NCI-H2029 (cell line): ENCODE data around the gene ABTB2.

ENCODE experiments used
- DNase-seq: peaks from one replicate; lab custom pipeline; 2025; lab: John Stamatoyannopoulos, UW

ABTB2 gene

DNA sequence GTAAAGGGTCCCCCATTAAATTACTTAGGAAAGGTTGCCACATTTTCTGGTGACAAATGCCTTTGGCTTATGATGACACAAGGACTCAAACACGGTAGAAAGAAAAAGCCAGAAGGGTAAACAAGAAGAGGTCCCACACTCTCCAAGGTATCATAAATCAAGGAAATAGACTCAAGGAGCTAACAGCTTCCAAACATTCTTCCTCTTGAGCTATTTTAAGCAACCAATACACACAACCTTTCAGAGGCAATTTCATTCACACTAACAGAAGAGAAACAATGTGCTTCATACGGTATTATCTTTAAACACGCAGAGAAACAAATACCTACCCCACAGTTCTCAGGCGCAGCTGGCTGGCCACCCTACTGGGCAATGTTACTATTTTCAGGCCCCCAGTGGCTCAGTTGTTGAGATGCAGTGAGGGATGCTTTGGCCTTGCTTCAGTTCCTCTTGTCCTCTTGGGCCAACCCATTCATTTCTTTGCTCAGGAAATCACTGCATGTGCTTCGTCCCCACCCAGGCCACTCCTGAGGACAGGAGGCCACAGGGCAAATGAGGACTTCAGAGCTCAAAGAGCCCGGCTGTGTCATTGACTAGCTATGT, 15.8 kb downstream of the ABTB2 start:
- DNase-seq: no peak

DNA sequence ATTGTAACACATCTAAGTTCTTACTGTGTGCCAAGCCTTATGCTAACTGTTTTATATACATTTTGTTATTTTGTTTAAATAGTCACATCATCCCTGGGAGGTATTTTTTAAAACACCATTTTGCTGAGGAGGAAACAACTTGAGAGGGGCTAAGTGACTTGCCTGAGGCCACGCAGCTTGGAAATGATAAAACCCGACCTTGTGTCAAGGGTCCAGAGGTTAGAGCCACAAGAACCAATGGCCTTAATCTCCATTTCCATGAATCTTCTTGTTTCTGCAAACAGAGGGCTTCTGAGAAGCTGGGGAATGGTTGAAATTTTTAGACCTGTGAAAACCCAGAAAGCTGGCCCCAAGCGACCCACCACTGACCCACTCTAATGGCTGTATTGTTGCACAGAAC, 16.7 kb downstream of the ABTB2 start:
- DNase-seq: no peak

DNA sequence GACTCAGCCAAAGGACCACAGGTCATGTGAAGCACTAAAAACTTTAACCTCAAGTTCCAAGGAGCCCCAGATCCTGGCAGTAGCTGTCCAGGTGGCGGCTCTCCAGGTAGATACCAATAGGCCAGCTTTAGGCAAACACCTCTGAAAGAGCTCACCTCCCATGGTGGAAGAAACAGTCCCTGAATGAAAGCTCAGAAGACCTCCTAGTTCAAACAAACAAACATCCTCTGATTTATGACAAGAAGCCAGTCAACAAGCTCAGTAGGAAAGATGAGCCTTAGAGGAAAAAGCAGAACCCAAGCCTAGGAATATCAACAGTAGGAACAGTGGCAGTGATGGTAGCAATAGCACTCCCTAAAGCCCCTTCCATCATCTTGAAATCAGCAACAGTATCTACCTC, 17.2 kb downstream of the ABTB2 start:
- DNase-seq: no peak

DNA sequence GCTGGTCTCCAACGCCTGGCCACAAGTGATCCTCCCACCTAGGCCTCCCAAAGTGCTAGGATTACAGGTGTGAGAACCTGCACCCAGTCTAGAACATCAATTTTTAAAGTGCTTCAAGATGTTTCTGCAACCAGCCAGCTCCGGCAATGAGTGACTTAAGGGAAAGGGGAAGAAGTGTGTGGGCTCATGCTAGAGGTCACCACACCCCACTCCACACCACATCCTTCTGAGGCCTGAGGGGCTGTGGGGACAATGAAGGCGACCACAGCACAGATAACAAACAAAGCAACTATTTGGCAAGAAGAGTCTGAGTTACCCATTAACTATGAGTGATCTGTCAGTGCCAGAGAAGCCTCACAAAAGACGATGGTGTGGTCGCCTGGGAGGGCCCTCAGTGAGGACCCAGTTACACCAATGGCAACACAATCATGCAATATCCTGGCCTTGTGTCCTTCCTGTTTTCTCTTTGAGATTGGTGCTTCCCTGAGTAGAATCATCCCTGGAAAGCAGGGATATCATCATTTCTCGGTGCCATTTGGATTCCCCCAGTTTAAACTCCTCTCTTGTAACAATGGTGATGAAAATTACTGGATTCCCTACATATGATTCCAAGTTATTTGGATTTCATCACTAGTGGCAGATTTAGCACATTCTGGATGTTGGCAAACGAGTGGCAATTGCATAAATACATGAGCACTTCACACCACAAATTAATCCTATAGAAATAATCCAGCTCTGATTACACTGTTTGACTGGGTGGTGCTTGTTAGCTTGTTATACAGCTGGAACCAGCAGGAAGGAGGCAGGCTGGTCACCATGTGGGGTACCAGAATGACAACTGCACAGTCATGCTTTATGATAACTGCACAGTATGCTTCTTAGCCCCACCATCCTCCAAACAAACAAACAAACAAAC, 18.4 kb downstream of the ABTB2 start:
- no peak for DNase-seq

DNA sequence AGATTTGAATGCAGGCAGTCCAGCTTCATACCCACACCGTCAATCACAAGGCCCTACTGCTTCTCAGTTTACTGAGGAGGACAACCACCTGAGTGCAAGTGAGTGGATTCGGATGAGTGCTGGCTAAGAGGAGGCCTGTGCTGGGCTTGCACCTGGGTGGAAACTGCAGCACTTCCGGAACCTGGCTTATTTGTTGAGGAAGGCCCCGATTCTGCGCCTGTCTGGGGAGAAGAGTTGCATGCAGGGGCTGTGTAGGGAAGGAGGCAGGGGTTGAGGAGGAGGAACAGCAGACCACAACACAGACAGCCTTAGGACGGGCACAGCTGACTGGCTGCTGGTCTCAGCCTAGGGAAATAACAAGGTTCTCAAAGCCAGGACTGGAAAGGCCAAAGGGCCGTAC, 20.8 kb downstream of the ABTB2 start:
- DNase-seq: peak; percentile 54

DNA sequence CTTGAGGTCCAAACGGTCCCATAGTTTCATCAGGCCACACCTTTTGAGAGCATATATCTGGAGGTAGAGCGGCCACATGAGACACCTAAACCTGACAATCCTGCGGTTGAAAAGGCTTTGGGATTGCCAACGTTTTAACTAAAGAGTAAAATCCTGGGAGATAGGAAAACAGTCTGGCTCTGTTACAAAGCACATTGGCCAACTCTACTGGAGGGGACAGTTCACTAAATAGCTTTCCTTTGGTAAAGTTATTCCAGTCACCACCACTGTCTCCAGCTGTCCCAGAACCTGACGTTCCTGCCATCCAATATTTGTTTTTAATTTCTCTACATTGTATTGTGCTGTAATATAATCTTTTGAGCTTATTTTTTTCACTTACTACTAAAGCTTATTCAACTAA, 22.0 kb downstream of the ABTB2 start:
- DNase-seq: no peak

DNA sequence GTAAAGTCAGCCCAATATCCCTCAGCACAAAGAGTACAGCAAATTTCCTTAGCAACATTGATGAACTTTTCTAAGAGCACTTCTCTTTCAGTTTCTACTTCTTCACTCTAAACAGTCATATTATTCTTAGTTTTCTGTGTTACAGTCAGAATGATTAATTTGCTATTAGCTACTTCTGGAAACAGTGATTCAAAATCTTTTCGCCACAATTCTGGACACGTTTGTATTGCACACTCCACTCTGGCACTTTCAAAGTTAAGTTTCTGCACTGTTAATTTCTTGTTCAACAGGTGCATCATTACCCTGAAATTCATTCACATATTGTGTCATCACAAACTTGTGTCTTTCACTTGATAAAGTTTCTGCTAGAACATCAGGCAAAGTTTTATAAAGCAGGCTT, 22.5 kb downstream of the ABTB2 start:
- DNase-seq: no peak

DNA sequence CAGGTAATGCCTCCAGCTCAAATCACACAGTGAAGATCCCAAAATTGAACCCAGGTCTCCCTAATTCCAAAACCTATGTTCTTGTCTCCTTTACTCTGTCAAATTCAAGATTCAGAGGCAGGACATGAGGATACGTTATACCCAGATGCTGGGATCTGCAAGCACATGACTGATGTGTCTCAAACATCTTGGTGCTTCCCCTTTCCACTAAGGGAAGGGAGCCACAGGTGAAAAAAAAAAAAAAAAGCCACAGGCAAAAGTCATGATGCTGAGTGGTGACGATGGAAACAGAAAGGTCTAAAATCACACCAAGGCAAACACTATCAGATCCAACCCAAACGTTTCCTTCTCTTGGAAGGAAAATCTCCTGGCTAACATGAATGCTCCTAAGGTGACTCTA, 24.0 kb downstream of the ABTB2 start:
- no peak for DNase-seq

DNA sequence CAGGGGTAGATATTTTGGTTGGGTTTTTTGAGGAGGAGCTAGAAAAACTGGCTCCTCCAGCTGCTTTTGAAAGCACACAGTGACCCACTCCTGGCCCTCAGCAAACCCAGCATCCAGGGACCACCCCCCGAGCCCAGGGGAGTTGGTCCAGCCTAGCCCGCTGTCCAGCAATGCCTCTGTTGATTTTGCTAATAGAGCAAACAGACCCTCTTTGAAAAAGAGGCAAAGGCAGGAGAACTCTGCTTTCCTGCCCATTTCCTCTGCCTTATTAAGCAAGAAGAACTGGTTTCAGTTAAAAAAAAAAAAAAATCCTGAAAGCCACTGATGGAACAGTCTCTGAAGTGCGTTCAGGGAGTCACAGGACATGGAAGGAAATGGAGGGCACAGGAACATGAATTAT, 25.3 kb downstream of the ABTB2 start:
- no peak for DNase-seq

DNA sequence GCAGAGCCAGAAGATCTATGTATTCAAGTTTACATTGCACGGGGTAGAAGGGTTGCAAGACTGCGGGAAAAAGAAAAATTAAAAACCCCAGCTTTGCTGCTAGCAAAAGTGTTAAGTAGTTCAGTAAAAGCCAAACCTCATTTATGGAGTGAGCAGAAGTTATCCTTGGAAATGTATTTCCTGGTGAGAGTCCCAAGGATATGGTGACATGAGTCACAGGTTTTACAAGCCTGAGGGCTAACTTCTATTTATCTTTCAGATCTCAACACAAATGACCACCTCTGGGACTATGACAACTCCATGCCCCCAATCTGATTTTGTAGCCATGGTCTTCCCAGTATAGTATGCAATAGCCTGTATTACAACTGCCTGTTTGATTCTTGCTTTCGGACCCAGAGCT, 26.1 kb downstream of the ABTB2 start:
- DNase-seq: no peak

DNA sequence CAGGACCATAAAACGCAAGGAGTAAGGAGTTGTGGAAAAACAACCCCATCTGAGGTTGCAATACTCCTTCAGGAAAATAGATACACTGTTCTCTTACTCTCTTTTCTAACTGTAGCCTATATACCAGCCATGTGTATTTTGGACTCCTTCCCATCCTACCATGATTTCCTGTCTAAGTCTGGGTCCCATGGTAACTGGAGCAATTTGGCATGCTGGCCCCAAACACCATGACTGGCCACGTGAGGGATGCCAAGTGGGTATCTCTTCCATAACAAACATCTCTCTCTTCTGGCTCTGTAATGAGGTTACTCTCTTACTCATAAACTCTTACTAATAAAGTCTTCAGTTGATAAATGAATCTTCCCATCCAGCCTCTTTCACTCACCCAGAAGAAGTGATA, 26.5 kb downstream of the ABTB2 start:
- peak; percentile 97 for DNase-seq

DNA sequence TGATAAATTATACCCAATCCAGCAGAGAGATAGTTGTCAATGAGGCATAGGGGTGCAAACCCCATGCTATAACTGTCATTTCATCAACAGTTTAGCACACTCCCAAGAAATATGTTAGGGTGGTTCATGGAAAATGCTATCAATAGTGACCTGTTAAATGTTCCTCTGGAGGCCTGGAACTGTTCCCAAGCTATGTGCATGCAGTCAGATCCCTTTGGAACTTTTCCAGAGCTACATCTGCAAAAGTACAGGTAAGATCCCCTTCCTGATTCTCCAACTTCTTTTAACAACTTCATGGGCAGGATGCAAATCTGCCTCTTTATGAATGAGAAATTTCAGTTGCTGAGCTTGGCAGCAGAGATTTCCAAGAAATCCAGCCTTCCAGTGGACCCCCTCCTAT, 27.2 kb downstream of the ABTB2 start:
- DNase-seq: peak; percentile 80

DNA sequence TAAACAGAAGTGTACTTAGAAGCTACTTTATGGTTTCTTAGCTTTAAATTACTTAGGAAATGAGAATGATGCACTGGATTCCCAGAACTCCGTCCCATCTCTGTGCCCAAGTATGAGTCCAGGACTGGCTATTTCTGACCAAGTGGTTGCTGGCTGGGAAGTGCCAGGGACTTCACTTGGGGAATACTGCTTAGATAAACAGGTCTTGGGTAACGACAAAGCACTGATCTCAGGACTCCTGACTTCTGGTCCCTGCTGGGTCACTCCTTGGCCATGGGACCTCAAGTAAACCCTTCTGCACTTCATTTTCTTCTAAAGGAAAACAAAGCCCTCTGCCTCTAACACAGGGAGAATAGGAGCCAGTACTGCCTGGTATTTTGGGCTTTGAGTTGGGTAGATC, 27.9 kb downstream of the ABTB2 start:
- DNase-seq: no peak

DNA sequence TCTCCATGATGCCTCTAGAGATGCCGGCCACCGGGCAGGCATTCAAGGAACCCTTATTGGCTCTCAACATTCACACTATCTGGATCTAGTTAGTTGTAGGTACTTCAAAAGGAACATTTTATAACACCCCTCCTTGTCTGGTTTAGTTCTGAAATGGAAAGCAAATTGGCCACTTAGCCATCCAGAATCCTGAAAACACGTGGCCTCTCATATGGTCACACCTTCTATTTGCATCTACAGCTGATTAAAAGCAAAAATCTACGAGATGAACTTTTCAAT, 29.2 kb downstream of the ABTB2 start:
- no peak for DNase-seq

DNA sequence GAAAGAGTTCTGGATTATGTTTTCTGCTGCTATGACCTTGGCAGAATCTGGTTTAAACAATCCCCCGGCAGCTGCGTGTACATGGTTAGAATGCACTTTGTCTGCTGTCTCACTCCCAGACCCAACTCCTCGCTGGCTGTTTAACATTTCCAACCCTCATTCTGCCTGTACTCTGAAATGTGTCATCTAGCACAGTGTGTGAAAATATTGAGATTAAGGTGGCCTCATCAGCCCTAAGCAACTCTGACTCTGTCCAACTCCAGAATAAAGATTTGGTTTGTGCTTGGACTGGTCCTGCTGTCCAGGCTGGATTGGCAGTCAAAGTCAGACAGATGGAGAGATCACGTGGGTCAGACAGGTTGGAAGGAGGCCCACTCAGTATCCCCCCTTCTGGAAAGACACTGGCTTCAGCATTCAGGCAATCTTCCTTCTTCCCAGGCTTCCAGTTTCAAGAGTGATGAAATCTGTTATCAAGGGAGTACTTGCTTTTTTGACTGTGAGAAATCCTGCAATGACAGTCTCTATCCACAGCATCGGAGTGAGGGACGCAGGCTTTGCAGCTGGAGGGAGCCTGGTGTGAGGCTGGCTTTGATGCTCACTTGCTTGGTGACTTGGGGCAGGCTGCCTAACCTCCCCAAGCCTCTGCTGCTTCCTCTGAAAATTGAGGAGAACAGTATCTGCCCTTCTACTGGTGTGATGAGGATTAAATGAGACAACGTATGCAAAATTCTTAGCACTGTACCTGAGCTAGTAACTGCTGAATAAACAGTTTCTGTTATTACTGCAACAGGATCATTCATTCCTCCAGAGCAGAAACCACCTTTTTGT, 29.8 kb downstream of the ABTB2 start:
- DNase-seq: no peak

DNA sequence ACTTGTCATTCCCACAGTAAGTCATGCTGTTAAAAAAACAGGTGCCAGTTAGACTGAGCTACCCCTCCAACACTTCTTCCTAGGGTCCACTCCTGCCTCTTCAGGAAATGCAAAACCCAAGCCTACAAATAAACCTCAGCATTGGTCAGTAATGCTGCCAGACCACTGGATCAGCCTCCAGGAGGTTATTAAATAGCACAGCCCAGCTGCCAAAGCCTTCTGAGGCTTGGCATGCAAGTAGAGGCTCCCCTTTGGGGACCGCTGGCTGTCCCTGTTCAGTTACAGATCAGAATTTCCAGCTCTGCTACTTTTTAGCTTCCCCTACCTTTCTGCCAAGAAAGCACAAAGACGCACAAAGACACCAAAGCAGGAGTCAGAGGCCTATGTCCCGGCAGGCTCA, 33.3 kb downstream of the ABTB2 start:
- DNase-seq: no peak

DNA sequence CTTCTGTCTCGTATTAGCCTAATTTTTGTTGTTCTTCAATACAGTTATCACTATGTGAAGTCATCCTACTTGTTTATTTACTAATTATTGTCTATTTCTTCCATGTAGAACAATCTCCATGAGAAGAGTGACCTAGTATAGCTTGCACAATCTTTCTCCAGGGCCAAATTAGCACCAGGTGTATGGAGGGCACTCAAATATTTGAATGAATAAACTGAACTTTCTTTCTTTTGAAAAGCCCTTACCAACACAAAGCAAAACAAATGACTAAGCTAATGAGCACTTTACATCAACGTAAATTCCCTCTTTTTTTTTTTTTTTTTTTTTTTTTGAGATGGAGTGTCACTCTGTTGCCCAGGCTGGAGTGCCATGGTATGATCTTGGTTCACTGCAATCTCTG, 34.2 kb downstream of the ABTB2 start:
- DNase-seq: peak; percentile 19

DNA sequence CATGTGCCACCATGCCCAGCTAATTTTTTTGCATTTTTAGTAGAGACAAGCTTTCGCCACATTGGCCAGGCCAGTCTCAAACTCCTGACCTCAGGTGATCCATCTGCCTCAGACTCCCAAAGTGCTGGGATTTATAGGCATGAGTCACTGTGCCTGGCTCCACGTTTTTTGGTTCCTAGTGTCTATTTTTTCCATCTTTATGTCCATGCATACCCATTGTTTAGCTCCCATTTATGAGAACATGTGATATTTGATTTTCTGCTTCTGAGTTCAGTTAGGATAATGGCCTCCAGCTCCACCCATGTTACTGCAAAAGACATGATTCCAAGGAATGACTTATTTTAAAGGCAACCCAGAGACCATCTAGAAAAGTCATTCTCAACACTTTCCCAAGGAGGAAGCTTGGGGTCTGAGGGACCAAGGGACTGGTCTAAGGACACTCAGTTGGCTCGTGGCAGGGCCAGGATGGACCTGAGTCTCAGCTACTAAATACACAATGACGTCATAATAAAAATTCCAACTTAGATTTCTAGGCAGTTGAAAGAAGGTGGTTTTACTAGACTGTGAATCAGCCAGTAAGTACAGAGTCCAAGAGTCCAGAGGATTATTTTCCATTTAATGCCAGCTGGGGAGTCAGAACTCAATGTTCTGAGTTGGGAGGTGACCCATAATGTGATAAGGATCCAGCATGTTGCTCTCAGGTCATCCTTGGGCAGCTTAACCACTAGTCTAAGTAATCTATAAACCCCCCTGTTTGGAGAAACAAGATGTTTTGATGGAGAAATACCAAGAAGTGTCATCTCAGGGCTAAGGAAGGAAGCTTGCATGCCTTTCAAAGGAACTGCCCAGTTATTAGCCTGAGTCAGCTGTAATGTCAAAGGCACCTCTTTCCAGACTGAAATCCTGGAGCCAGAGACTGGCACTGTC, 39.4 kb downstream of the ABTB2 start:
- no peak for DNase-seq

DNA sequence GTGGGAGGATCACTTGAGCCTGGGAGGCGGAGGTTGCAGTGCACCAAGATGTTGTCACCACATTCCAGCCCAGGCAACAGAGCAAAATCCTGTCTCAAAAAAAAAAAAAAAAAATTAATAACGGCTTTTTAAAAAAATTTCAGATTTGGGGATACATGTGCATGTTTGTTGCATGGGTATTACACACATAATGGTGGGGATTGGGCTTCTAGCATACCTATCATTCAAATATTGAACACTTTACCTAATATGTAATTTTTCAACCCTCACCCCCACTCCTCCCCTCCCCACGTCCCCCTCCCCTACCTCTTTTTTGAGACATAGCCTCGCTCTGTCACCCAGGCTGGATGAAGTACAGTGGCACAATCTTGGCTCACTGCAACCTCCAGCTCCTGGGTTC, 40.1 kb downstream of the ABTB2 start:
- no peak for DNase-seq

DNA sequence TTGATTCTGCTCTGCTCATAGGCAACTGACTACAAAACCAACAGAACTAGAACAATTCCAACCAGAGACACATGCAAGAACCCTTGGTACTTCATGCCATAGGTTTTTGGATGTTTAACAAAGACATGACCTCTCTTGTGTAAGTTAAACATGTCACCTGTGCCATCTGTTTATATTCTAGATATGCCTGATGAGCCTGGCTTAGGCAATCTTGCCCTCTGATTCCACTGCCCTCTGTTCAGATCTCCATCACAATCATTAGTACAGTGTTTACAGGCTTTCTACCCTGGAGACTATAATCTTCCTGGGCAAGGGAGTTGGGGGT, 40.8 kb downstream of the ABTB2 start:
- no peak for DNase-seq

DNA sequence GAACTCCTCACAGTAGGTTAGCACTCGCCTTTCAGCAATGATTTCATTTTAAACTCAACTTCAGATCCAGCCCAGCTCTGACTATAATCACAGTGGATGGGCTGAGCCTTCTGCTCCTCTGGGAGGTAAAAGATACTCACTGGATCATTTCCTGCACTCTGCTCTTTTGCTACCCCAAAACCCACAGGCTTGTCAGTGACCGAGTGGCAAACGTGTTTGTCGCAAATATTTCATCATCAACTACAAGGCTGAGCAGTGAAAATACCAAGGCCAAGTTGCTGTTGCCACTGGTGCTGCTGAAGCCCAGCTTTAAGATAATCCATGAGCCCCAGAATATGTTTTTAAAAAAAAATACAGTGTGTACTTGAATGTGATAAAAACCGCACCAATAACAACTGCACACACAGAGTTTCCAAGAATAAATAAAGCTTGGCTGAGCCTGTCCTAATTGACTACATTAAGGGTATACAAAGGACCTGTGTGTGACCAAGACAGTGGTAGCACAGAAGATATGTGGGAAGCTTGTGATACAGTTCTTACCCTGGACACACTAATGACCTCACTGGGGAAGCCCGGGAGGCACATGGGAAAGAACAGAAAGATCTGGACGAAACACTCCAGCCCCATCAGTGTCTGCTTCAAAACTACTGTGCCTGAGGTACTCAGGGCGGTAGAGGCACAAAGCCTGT, 41.3 kb downstream of the ABTB2 start:
- DNase-seq: no peak

DNA sequence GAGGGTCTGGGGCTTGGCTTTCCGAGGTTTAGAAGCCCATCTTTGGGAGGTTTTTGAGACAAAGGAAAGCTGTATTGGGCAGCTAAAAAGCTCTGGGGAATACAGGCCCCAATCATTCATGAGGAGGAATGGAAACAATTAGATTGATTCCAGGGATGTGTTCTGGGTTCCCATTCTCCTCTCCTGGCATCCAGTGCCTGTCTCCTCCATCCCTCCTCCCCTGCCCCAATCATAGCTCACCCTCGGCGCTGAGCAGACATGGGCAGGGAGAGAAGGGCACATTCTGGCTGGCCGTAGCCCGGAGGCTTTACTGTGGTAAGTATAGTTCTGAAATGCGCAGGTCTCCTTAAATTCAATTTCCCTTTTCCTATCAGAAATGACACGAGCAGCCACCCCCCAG, 42.4 kb downstream of the ABTB2 start:
- no peak for DNase-seq
